Measurements from ENCODE around the gene HACD1.

DNA sequence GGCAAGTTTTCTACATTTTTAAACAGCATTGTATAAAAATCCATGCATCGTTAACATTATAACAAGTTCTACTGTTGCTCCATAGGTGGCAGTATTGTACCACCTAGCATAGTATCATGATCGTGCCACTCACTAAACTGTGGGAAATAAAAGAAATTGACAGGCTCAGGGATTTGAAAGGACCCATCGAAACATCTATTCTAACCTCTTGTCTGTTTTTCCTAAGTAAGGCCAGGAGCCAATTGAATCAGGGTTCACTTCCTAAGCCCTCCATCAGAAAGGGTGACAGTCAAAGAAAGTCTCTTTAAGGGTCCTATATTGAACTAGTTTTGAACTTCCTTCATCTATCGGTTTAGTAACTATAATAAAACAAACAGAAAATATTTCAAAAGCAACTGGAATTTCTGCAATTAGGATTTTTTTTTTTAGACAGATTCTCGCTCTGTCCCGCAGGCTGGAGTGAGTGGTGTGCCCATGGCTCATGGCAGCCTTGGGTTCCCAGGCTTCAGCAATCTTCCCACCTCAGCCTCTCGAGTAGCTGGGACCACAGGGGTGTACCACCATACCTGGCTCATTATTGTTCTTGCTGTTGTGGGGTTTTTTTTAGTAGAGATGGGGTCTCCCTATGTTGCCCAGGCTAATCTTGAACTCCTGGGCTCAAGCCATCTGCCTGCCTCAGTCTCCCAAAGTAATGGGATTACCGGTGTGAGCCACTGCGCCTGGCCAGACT is 9.4 kb downstream of the HACD1 start:
- no peak for TF ChIP-seq MXI1 (conservative IDR thresholded peaks at IDR 0.05; ENCODE audit: poor library complexity, severe bottlenecking)
- TF ChIP-seq, protein P1, sequence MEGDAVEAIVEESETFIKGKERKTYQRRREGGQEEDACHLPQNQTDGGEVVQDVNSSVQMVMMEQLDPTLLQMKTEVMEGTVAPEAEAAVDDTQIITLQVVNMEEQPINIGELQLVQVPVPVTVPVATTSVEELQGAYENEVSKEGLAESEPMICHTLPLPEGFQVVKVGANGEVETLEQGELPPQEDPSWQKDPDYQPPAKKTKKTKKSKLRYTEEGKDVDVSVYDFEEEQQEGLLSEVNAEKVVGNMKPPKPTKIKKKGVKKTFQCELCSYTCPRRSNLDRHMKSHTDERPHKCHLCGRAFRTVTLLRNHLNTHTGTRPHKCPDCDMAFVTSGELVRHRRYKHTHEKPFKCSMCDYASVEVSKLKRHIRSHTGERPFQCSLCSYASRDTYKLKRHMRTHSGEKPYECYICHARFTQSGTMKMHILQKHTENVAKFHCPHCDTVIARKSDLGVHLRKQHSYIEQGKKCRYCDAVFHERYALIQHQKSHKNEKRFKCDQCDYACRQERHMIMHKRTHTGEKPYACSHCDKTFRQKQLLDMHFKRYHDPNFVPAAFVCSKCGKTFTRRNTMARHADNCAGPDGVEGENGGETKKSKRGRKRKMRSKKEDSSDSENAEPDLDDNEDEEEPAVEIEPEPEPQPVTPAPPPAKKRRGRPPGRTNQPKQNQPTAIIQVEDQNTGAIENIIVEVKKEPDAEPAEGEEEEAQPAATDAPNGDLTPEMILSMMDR (IDR thresholded peaks at IDR 0.05; ENCODE audit: poor library complexity, severe bottlenecking) = peak; percentile 93
- no peak for TF ChIP-seq EZH2 (IDR thresholded peaks at IDR 0.05; ENCODE audit: borderline replicate concordance, insufficient read depth, low read length, poor library complexity, severe bottlenecking)
- TF ChIP-seq SMC3 (conservative IDR thresholded peaks at IDR 0.05; ENCODE audit: poor library complexity) = peak; percentile 83
- peak; percentile 94 for TF ChIP-seq RAD21 (conservative IDR thresholded peaks at IDR 0.05)
- TF ChIP-seq, protein P2, sequence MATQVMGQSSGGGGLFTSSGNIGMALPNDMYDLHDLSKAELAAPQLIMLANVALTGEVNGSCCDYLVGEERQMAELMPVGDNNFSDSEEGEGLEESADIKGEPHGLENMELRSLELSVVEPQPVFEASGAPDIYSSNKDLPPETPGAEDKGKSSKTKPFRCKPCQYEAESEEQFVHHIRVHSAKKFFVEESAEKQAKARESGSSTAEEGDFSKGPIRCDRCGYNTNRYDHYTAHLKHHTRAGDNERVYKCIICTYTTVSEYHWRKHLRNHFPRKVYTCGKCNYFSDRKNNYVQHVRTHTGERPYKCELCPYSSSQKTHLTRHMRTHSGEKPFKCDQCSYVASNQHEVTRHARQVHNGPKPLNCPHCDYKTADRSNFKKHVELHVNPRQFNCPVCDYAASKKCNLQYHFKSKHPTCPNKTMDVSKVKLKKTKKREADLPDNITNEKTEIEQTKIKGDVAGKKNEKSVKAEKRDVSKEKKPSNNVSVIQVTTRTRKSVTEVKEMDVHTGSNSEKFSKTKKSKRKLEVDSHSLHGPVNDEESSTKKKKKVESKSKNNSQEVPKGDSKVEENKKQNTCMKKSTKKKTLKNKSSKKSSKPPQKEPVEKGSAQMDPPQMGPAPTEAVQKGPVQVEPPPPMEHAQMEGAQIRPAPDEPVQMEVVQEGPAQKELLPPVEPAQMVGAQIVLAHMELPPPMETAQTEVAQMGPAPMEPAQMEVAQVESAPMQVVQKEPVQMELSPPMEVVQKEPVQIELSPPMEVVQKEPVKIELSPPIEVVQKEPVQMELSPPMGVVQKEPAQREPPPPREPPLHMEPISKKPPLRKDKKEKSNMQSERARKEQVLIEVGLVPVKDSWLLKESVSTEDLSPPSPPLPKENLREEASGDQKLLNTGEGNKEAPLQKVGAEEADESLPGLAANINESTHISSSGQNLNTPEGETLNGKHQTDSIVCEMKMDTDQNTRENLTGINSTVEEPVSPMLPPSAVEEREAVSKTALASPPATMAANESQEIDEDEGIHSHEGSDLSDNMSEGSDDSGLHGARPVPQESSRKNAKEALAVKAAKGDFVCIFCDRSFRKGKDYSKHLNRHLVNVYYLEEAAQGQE (IDR thresholded peaks at IDR 0.05; ENCODE audit: borderline replicate concordance) = no peak
- no peak for TF ChIP-seq TAF1 (IDR thresholded peaks at IDR 0.05; ENCODE audit: low read depth)
- no peak for TF ChIP-seq POLR2AphosphoS5 (IDR thresholded peaks at IDR 0.05)
